Fibroblast of skin of abdomen (primary cell): ENCODE results near the gene KLHL35.
"Not testable (repeated sequence)": the region's sequence is repeated elsewhere in the genome, so short reads cannot be mapped to it uniquely, and the experiment has no call there.

Source experiments
- DNase-seq: peaks from one replicate; pipeline ENCODE4 v3.0.0-alpha.2; 2013

The KLHL35 gene

DNA sequence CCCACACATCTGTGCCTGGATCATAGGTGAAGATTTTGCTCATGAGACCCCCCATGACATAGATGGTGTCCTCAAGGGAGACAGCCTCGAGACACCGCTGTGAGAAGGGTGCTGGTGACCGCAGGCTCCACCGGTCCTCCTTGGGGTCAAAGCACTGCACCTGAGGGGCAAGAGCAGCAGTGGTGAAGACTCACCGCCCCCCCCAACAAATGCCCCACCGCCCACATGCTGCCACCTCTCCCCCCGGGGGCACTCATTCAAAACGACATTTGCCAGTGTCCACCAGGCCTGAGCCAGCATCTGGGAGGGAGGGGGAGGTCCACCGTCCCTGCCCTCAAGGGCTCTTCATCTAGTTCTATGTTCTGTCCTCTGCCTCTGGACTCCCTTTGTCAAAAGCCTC is 9.3 kb downstream of the KLHL35 start:
- no peak for DNase-seq

DNA sequence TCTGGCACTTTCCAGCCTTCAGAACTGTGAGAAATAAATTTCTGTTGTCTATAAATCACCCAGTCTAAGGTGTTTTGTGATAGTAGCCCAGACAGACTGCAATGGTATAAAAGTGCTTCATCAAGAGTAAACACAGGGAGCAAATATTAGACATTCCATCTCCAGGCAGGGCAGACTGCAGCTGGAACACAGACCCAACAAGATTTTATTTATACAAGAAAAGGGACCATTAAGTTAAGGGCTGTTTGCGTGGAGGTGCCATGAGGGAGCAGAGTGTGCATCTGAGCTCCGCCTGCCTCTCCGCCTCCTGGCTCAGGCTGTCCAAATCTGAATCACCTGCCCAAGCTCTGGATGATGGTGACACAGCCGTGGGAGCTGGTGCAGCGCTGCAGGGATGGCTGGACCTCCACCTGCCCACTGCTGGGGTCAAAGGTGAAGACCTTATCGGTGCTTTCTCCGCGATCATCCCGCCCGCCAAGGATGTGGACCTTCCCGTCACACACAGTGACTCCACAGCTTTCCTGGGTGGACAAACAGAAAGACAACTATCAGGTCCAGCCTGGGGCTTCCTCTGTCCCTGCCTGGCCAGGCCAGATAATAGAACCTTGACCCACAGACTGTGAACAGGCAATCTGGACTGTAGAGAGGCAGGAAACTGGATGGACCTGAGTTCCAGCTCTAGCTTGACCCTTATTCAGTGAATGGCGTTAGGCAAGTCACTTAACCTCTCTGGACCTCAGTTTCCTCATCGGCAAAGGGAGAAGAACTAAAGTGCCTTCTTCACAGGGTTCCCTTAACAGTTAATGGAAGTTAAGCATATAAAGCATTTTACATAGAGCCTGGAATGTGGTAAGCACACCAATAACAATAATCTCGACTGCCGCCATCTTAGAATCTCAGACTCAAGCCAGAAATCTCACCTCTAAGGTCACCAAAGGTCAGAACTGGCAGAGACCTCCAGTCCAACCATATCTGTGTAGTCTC is 10.5 kb downstream of the KLHL35 start:
- DNase-seq: no peak

DNA sequence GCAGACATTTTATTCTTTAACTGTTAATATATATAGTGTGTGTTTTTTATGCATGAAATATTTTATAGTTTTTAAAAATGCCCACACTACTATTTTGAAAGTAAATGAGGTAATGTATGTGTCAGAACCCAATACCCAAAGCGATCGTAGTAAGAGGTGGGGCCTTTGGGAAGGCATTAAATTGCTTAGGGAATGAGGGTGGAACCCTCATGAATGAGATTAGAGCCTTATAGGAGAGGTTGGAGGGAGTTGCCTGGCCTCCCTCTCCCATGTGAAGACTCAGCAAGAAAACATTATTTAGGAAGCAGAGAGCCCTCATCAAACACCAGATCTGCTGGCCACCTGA is 11.1 kb downstream of the KLHL35 start:
- DNase-seq: no peak

- DNase-seq: no peak
Observed at GRCh38 chr11:75421035-75421602, 11.9 kb downstream of the KLHL35 start.

DNA sequence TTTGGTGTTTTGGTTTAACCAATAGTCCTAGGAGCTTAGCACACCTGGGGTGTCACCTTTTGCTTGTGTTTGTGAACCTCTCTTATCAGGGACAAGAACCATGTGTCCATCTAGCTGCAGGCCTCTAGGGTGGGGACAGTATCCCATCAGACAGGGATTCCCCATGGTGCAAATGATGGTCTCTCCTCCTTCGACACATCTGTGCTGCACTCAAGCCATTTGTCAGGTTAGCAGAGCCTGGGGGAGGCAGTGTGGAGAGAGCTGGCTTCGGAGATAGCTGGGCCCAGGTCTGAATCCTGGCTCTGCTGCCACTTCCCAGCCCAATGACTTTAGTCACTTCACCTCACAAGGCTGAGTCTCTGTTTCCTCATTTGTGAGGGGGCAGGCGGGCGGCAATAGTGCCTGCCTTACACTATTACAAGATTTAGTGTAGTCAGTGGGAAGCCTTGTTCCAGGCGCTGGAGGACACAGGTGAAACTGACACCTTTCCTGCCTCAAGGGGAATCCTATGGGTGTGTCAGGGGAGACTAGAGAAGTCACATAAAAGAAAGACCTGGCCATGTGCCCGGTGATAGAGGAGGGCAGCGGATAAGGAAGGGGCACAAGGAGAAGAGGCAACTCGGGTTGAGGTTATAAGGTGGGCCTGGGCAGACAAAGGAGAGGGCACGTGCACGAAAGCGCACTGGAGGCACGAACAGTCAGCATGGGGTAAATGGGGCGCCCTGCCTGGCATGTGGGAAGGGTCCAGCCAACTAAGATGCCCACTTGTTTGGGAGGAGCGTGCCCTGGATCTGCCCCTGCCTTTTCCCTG is 12.6 kb downstream of the KLHL35 start:
- no peak for DNase-seq

GRCh38 chr11:75413864-75414263 is 19.1 kb downstream of the KLHL35 start:
- DNase-seq: no peak

DNA sequence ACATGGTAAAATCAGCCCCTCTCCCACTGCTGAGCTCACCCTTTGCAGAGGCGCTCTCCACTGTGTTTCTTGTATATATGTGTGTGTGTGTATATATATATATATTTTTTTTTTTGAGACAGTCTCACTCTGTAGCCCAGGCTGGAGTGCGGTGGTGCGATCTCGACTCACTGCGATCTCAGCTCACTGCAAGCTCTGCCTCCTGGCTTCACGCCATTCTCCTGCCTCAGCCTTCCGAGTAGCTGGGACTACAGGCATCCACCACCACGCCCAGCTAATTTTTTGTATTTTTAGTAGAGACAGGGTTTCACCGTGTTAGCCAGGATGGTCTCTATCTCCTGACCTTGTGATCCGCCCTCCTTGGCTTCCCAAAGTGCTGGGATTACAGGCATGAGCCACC is 19.9 kb downstream of the KLHL35 start:
- not testable (repeated sequence) for DNase-seq

- DNase-seq: not testable (repeated sequence)
Observed at GRCh38 chr11:75409971-75410370, 23.0 kb downstream of the KLHL35 start.

- no peak for DNase-seq
Observed at GRCh38 chr11:75408957-75409219, 24.1 kb downstream of the KLHL35 start.

DNA sequence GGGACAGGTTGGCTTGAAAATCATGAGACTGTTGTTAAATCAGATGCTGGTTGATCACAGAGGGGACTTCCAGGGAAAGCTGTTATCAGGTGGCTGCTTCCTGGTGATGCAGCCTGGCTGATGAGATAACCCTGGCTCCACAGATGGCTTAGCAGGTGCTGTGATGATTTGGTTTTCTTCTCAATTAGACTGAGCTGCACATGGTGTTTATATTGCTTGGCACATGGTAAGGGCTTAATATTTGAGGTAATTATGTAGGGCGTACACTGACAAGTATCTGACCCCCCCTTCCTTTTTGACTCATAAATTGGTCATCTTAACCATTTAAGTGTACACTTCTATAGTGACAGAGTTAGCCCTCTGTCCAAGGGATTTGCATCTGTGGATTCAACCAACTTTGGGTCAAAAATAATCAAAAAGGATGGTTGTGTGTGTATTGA is 26.6 kb downstream of the KLHL35 start:
- no peak for DNase-seq

DNA sequence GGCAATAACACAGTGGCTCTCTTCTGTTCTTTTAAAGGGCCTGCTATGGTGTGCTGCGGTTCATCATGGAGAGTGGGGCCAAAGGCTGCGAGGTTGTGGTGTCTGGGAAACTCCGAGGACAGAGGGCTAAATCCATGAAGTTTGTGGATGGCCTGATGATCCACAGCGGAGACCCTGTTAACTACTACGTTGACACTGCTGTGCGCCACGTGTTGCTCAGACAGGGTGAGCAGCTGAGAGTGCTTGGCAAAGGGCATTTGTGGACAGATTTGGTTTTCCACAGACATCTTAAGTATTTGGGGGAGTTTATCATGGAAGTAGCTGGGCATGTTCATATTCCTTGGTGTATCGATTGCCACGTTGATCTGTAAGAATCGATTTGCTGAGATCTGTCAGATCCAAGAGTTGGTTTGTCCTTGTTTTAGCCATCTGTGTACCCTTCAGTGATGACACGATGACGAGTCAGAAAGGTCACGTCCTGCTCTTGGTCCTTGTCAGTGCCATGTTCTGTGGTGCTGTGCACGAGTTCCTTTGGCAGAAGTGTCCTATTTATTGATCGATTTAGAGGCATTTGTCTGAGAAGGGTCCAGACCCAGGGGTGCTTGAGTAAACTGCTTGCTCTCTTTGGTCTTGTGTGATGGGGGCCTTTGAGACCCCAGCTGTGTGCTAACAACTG is 28.9 kb downstream of the KLHL35 start:
- DNase-seq: no peak

GRCh38 chr11:75403037-75403436 is 30.0 kb downstream of the KLHL35 start:
- DNase-seq: no peak

DNA sequence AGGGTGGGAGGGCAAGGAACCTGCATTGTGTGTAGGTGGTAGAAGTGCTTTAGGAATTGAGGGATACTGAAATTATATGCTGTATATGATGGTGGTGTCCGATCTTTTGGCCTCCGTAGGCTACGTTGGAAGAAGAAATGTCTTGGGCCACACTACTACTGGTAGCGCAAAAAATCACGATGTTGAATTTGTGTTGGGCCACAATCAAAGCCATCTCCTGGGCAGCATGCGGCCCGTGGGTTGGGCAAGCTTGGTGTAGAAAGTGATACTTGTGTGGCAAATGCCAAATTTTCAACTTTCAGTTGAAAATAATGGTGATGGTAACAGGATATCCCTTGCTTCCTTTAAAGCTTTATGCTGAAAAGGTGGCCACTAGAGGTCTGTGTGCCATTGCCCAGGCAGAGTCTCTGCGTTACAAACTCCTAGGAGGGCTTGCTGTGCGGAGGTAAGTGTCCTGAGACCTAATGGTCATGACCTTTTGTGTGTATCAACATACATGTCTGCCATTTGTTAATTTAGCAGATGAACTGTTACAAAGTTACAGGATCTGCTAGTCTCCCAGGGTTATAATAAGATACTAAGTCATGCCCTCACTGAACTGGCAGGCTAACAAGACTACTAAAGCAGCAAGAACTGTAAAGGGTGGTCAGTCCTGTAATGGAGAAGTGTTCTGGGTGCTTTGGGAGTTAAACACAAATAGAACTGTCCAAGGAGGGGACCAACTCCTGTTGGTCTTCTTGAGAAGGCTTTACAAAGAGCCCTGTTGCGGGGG is 30.8 kb downstream of the KLHL35 start:
- DNase-seq: no peak

GRCh38 chr11:75400146-75400865 is 32.7 kb downstream of the KLHL35 start:
- no peak for DNase-seq

- DNase-seq: peak; percentile 92
Observed at GRCh38 chr11:75399344-75400145, 33.5 kb downstream of the KLHL35 start, which contains the start of gene RPS3. TSS of gene RPS3 (plus strand) at chr11:75399518. CDS start at chr11:75399548, 30 bp downstream.

DNA sequence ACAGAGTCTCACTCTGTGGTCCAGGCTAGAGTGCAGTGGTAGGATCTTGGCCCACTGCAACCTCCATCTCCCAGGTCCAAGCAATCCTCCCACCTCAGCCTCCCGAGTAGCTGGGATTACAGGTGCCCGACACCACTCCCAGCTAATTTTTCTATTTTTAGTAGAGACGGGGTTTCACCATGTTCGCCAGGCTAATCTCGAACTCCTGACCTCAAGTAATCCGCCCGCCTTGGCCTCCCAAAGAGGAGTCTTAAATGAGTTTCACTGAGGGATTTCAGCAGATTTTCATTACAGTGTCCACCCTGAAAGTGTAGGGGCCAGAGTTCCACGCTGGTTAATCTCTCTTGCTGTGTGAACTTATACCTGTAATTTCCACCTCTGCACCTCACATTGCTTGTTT is 34.1 kb downstream of the KLHL35 start:
- DNase-seq: no peak

GRCh38 chr11:75394085-75394840 is 38.7 kb downstream of the KLHL35 start:
- no peak for DNase-seq

- DNase-seq: no peak
Observed at GRCh38 chr11:75389925-75390324, 43.1 kb downstream of the KLHL35 start.

GRCh38 chr11:75389276-75389605 is 43.8 kb downstream of the KLHL35 start:
- no peak for DNase-seq
